ENCODE data around the gene SPTB. TPM values are rescaled to one million over a fixed set of nuclear protein-coding genes. Genes with fewer than 3 reads are reported as not detected.

Gene SPTB
- polyA plus RNA-seq, 1 donor (not counting 4 experiments of a cell fraction or from before 2014, with no cell fraction given) = not detected

DNA sequence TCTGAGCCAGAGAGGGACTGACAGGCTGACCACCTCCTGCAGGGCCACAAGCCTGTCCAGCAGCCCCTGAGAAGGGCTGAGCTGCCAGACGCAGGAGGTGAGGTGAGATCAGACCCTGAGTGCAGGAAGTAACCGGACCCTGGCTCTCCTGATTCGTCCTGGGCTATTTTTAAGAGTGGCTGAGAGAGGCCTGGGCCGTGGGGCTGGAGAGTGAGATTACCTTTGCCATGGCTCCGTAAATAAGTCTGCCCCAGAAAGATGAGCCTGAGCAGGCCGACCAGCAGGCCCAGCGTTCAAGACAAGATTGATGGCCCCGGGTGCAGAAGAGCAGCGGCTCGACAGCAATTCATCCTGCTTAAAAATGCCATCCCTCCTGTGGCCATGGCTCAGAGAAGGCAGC lies 54.2 kb downstream of the SPTB start:
- H3K9ac ChIP-seq (ENCODE audit: control insufficient read depth, extremely low read depth, insufficient read depth, low read length) = no peak overlapping the region
- dilution Hi-C loops (cut with MboI; ENCODE audit: extremely low pct_ligation_motif_present, low sequenced_read_pairs) = no loop called here
- peaks cover 28% of the 10 kb centered on the region for H3K27me3 ChIP-seq (ENCODE audit: control insufficient read depth, extremely low read depth, insufficient read depth, low read length)
- H3K4me2 ChIP-seq (ENCODE audit: control insufficient read depth, extremely low read depth, insufficient read depth, low read depth, low read length) = no peak overlapping the region
- H3K36me3 ChIP-seq (ENCODE audit: control insufficient read depth in 2 of 2, extremely low read depth in 1 of 2, insufficient read depth in 2 of 2, low read length in 2 of 2) = no peaks in the 10 kb centered on the region
- FAIRE-seq (no peak), DNase-seq (ENCODE audit: low read depth, low spot score) (no peak)
- no peak overlapping the region for H3K27ac ChIP-seq (ENCODE audit: control insufficient read depth, insufficient read depth, low read length)
- no peaks in the 10 kb centered on the region for H3K9me3 ChIP-seq (ENCODE audit: control insufficient read depth, low read depth, low read length)
- TF ChIP-seq, protein P1, sequence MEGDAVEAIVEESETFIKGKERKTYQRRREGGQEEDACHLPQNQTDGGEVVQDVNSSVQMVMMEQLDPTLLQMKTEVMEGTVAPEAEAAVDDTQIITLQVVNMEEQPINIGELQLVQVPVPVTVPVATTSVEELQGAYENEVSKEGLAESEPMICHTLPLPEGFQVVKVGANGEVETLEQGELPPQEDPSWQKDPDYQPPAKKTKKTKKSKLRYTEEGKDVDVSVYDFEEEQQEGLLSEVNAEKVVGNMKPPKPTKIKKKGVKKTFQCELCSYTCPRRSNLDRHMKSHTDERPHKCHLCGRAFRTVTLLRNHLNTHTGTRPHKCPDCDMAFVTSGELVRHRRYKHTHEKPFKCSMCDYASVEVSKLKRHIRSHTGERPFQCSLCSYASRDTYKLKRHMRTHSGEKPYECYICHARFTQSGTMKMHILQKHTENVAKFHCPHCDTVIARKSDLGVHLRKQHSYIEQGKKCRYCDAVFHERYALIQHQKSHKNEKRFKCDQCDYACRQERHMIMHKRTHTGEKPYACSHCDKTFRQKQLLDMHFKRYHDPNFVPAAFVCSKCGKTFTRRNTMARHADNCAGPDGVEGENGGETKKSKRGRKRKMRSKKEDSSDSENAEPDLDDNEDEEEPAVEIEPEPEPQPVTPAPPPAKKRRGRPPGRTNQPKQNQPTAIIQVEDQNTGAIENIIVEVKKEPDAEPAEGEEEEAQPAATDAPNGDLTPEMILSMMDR (optimal IDR thresholded peaks at IDR 0.05 in 1 of 3, IDR thresholded peaks at IDR 0.05 in 1 of 3, conservative IDR thresholded peaks at IDR 0.05 in 1 of 3; ENCODE audit: extremely low read depth in 1 of 3, insufficient read depth in 2 of 3, low read length in 3 of 3) = no peak
- TF ChIP-seq EZH2 (IDR thresholded peaks at IDR 0.05; ENCODE audit: low read length) = no peak
- H3K9me1 ChIP-seq (ENCODE audit: control insufficient read depth, extremely low read depth, insufficient read depth, low read length) = no peaks in the 10 kb centered on the region
- no peak overlapping the region for H2AFZ ChIP-seq (ENCODE audit: control insufficient read depth, low read length)
- H3K79me2 ChIP-seq (ENCODE audit: control insufficient read depth, insufficient read depth, low read length) = no peaks in the 10 kb centered on the region
- H4K20me1 ChIP-seq (ENCODE audit: control insufficient read depth, extremely low read depth, insufficient read depth, low read length) = no peaks in the 10 kb centered on the region
- H3K4me1 ChIP-seq (ENCODE audit: control insufficient read depth, extremely low read depth, insufficient read depth, low read length) = peaks cover 3% of the 10 kb centered on the region
- H3K4me3 ChIP-seq (ENCODE audit: control insufficient read depth in 2 of 3, extremely low read depth in 1 of 3, insufficient read depth in 2 of 3, low read depth in 1 of 3, low read length in 3 of 3) = no peak overlapping the region

GRCh38 chr14:64825006-64825405 lies 54.7 kb downstream of the SPTB start:
- Histone ChIP-seq H3K27ac (ENCODE audit: control insufficient read depth, insufficient read depth, low read length) (no peak overlapping the region), H3K9ac (ENCODE audit: control insufficient read depth, extremely low read depth, insufficient read depth, low read length) (no peak overlapping the region), H3K9me3 (ENCODE audit: control insufficient read depth, low read depth, low read length) (no peaks in the 10 kb centered on the region), H3K36me3 (ENCODE audit: control insufficient read depth in 2 of 2, extremely low read depth in 1 of 2, insufficient read depth in 2 of 2, low read length in 2 of 2) (no peaks in the 10 kb centered on the region), H3K79me2 (ENCODE audit: control insufficient read depth, insufficient read depth, low read length) (no peaks in the 10 kb centered on the region), H2AFZ (ENCODE audit: control insufficient read depth, low read length) (no peak overlapping the region), H4K20me1 (ENCODE audit: control insufficient read depth, extremely low read depth, insufficient read depth, low read length) (no peaks in the 10 kb centered on the region), H3K4me3 (ENCODE audit: control insufficient read depth in 2 of 3, extremely low read depth in 1 of 3, insufficient read depth in 2 of 3, low read depth in 1 of 3, low read length in 3 of 3) (no peak overlapping the region), H3K9me1 (ENCODE audit: control insufficient read depth, extremely low read depth, insufficient read depth, low read length) (no peaks in the 10 kb centered on the region), H3K4me1 (ENCODE audit: control insufficient read depth, extremely low read depth, insufficient read depth, low read length) (peaks cover 3% of the 10 kb centered on the region), H3K27me3 (ENCODE audit: control insufficient read depth, extremely low read depth, insufficient read depth, low read length) (peaks cover 28% of the 10 kb centered on the region), H3K4me2 (ENCODE audit: control insufficient read depth, extremely low read depth, insufficient read depth, low read depth, low read length) (no peak overlapping the region)
- TF ChIP-seq, protein P1 (optimal IDR thresholded peaks at IDR 0.05 in 1 of 3, IDR thresholded peaks at IDR 0.05 in 1 of 3, conservative IDR thresholded peaks at IDR 0.05 in 1 of 3; ENCODE audit: extremely low read depth in 1 of 3, insufficient read depth in 2 of 3, low read length in 3 of 3) = no peak
- TF ChIP-seq EZH2 (IDR thresholded peaks at IDR 0.05; ENCODE audit: low read length) = no peak
- dilution Hi-C loops (cut with MboI; ENCODE audit: extremely low pct_ligation_motif_present, low sequenced_read_pairs) = no loop called here
- FAIRE-seq (no peak), DNase-seq (ENCODE audit: low read depth, low spot score) (no peak)

Measured in keratinocyte (primary cell).